CD4-positive, CD25-positive, alpha-beta regulatory T cell (primary cell): Measurements from ENCODE around the gene DHTKD1. TPM values are rescaled to one million over a fixed set of nuclear protein-coding genes. Genes with fewer than 3 reads are reported as not detected.

ENCODE experiments used
- ATAC-seq, 2 donors: fragments of 150-1000 bp; cut with Tn5 transposase; one replicate each; pipeline ENCODE4 v1.10.0; 2021; ENCODE audit warnings: low read depth in 2 of 2, moderate number of reproducible peaks in 2 of 2, moderate library complexity in 1 of 2
- DNase-seq, 3 donors: peaks; one replicate each; pipeline versions ENCODE4 v3.0.0 to v3.0.0-alpha.2; 2012 to 2022; ENCODE audit warnings: mixed read lengths in 1 of 3
- H3K27ac ChIP-seq: one replicate; pipeline ENCODE4 v1.7.0; 2013; ENCODE audit warnings: mild to moderate bottlenecking, low read length; ENCODE audit not compliant: insufficient read depth, poor library complexity, severe bottlenecking
- H3K27me3 ChIP-seq: one replicate; pipeline ENCODE4 v1.7.0; 2013; ENCODE audit warnings: low read length; ENCODE audit not compliant: control insufficient read depth, insufficient read depth
- H3K36me3 ChIP-seq: one replicate; pipeline ENCODE4 v1.7.0; 2013; ENCODE audit warnings: mild to moderate bottlenecking, low read length, moderate library complexity; ENCODE audit not compliant: control insufficient read depth, insufficient read depth
- H3K4me1 ChIP-seq: 2 replicates; pipeline ENCODE4 v1.7.0; 2013; ENCODE audit warnings: mild to moderate bottlenecking, low read length; ENCODE audit not compliant: insufficient read depth, control insufficient read depth, poor library complexity, severe bottlenecking
- H3K4me3 ChIP-seq: one replicate; pipeline ENCODE4 v1.7.0; 2013; ENCODE audit warnings: low read depth, mild to moderate bottlenecking, low read length, moderate library complexity
- H3K9me3 ChIP-seq, 2 experiments: 1 replicate in 1 of 2; 2 replicates in 1 of 2; pipeline ENCODE4 v1.7.0; 2013; ENCODE audit warnings: low read length in 2 of 2, mild to moderate bottlenecking in 1 of 2, moderate library complexity in 1 of 2; ENCODE audit not compliant: control insufficient read depth in 2 of 2
- H3K27ac Mint-ChIP-seq, 3 donors: one replicate each; pipeline ENCODE4 v1.8.0; 2020 to 2022; ENCODE audit warnings: mild to moderate bottlenecking in 3 of 3, mixed read lengths in 3 of 3, moderate library complexity in 2 of 3
- H3K27me3 Mint-ChIP-seq: one replicate; pipeline ENCODE4 v1.8.0; 2022; ENCODE audit warnings: mild to moderate bottlenecking, mixed read lengths
- H3K36me3 Mint-ChIP-seq: one replicate; pipeline ENCODE4 v1.8.0; 2020; ENCODE audit warnings: mixed read lengths
- H3K4me1 Mint-ChIP-seq, 4 donors: one replicate each; pipeline ENCODE4 v1.8.0; 2020 to 2022; ENCODE audit warnings: mixed read lengths in 4 of 4, mild to moderate bottlenecking in 1 of 4
- H3K4me3 Mint-ChIP-seq, 4 donors: one replicate each; pipeline ENCODE4 v1.8.0; 2020 to 2022; ENCODE audit warnings: mild to moderate bottlenecking in 4 of 4, mixed read lengths in 4 of 4, moderate library complexity in 3 of 4
- H3K9me3 Mint-ChIP-seq, 7 donors: one replicate each; pipeline ENCODE4 v1.8.0; 2020 to 2022; ENCODE audit warnings: mixed read lengths in 7 of 7, mild to moderate bottlenecking in 3 of 7, moderate library complexity in 2 of 7
- polyA plus RNA-seq, 4 donors: library from polyadenylated mRNA; unstranded; fragments of 300-500 nt; fragmentation: Illumina TruSeq; gene quantifications; one replicate each; pipeline ENCODE4 v1.2.3, GENCODE V29; 2021
- total RNA-seq: library from RNA; stranded (reverse); gene quantifications from one replicate; pipeline ENCODE4 v1.2.3, GENCODE V29; 2022

The DHTKD1 gene
- total and polyA plus RNA-seq, 5 donors from 2014 or later = 6.0 to 18.9 (median 8.7) TPM

- Mint-ChIP-seq H3K4me1 (peaks cover 0 to 9% (median 1%) of the 10 kb centered on the region in 4 donors), H3K27me3 (no peaks in the 10 kb centered on the region), H3K4me3 (no peak overlapping the region), H3K9me3 (no peaks in the 10 kb centered on the region), H3K27ac (no peak overlapping the region), H3K36me3 (peaks cover 35% of the 10 kb centered on the region)
- no peaks in the 10 kb centered on the region for H3K9me3 ChIP-seq
- DNase-seq (no peak), ATAC-seq (no peak)
- H3K36me3 ChIP-seq = peaks cover 43% of the 10 kb centered on the region
- H3K4me3 ChIP-seq = no peak overlapping the region
- H3K27me3 ChIP-seq = no peaks in the 10 kb centered on the region
- H3K4me1 ChIP-seq = no peaks in the 10 kb centered on the region
- no peak overlapping the region for H3K27ac ChIP-seq
Measured at GRCh38 chr10:12097791-12098190, 29.0 kb downstream of the DHTKD1 start.

- peaks cover 0 to 9% (median 1%) of the 10 kb centered on the region in 4 donors for H3K4me1 Mint-ChIP-seq
- no peak overlapping the region for H3K27ac ChIP-seq
- DNase-seq = no peak
- H3K4me1 ChIP-seq = no peaks in the 10 kb centered on the region
- peaks cover 43% of the 10 kb centered on the region for H3K36me3 Mint-ChIP-seq
- H3K4me3 ChIP-seq = no peak overlapping the region
- no peaks in the 10 kb centered on the region for H3K27me3 Mint-ChIP-seq
- H3K9me3 ChIP-seq = no peaks in the 10 kb centered on the region
- no peak for ATAC-seq
- H3K9me3 Mint-ChIP-seq = no peaks in the 10 kb centered on the region
- no peak overlapping the region for H3K27ac Mint-ChIP-seq
- peaks cover 43% of the 10 kb centered on the region for H3K36me3 ChIP-seq
- no peaks in the 10 kb centered on the region for H3K27me3 ChIP-seq
- no peak overlapping the region for H3K4me3 Mint-ChIP-seq
Measured at GRCh38 chr10:12098966-12099365, 30.2 kb downstream of the DHTKD1 start.

- Histone ChIP-seq H3K27me3 (no peaks in the 10 kb centered on the region), H3K36me3 (peaks cover 44% of the 10 kb centered on the region), H3K4me3 (no peak overlapping the region), H3K27ac (no peak overlapping the region), H3K4me1 (no peaks in the 10 kb centered on the region), H3K9me3 (no peaks in the 10 kb centered on the region)
- H3K4me3 Mint-ChIP-seq = no peak overlapping the region
- H3K36me3 Mint-ChIP-seq = peaks cover 44% of the 10 kb centered on the region
- peaks cover 0 to 4% (median 1%) of the 10 kb centered on the region in 4 donors for H3K4me1 Mint-ChIP-seq
- H3K27me3 Mint-ChIP-seq = no peaks in the 10 kb centered on the region
- no peaks in the 10 kb centered on the region for H3K9me3 Mint-ChIP-seq
- H3K27ac Mint-ChIP-seq = no peak overlapping the region
- ATAC-seq (no peak), DNase-seq (no peak)
Measured at GRCh38 chr10:12103802-12104201, 35.0 kb downstream of the DHTKD1 start.

- Mint-ChIP-seq H3K9me3 (no peaks in the 10 kb centered on the region), H3K36me3 (peaks cover 43% of the 10 kb centered on the region), H3K27ac (no peak overlapping the region), H3K27me3 (no peaks in the 10 kb centered on the region), H3K4me1 (peaks cover 0 to 7% (median 3%) of the 10 kb centered on the region in 4 donors), H3K4me3 (no peak overlapping the region)
- DNase-seq (no peak), ATAC-seq (no peak)
- Histone ChIP-seq H3K27me3 (no peaks in the 10 kb centered on the region), H3K4me3 (no peak overlapping the region), H3K27ac (no peak overlapping the region), H3K36me3 (peaks cover 36% of the 10 kb centered on the region), H3K4me1 (no peaks in the 10 kb centered on the region), H3K9me3 (no peaks in the 10 kb centered on the region)
Measured at GRCh38 chr10:12107781-12108180, 39.0 kb downstream of the DHTKD1 start.

GRCh38 chr10:12109286-12109685, 40.5 kb downstream of the DHTKD1 start:
- no peaks in the 10 kb centered on the region for H3K9me3 Mint-ChIP-seq
- peaks cover 34% of the 10 kb centered on the region for H3K36me3 Mint-ChIP-seq
- H3K4me3 Mint-ChIP-seq = no peak overlapping the region

GRCh38 chr10:12111528-12111927, 42.8 kb downstream of the DHTKD1 start:
- H3K27ac ChIP-seq = no peak overlapping the region
- Mint-ChIP-seq H3K27me3 (no peaks in the 10 kb centered on the region), H3K36me3 (peaks cover 28% of the 10 kb centered on the region), H3K4me1 (peaks cover 0 to 9% (median 4%) of the 10 kb centered on the region in 4 donors), H3K9me3 (no peaks in the 10 kb centered on the region), H3K27ac (peak overlapping the region in 1 of 3 donors; percentile 27), H3K4me3 (no peak overlapping the region)
- H3K9me3 ChIP-seq = no peaks in the 10 kb centered on the region
- peaks cover 20% of the 10 kb centered on the region for H3K36me3 ChIP-seq
- DNase-seq = no peak
- H3K4me1 ChIP-seq = no peaks in the 10 kb centered on the region
- H3K27me3 ChIP-seq = no peaks in the 10 kb centered on the region
- ATAC-seq = no peak
- no peak overlapping the region for H3K4me3 ChIP-seq

More at GRCh38 chr10:12109286-12109685, 40.5 kb downstream of the DHTKD1 start:
- H3K4me3 ChIP-seq = no peak overlapping the region
- no peak for ATAC-seq
- DNase-seq = no peak
- no peaks in the 10 kb centered on the region for H3K27me3 ChIP-seq
- H3K27ac ChIP-seq = no peak overlapping the region
- Mint-ChIP-seq H3K27ac (peak overlapping the region in 2 of 3 donors; percentile 2 to 11), H3K4me1 (peaks cover 0 to 9% (median 4%) of the 10 kb centered on the region in 4 donors), H3K27me3 (no peaks in the 10 kb centered on the region)
- H3K4me1 ChIP-seq = no peaks in the 10 kb centered on the region
- H3K36me3 ChIP-seq = peaks cover 30% of the 10 kb centered on the region
- H3K9me3 ChIP-seq = no peaks in the 10 kb centered on the region

DNA sequence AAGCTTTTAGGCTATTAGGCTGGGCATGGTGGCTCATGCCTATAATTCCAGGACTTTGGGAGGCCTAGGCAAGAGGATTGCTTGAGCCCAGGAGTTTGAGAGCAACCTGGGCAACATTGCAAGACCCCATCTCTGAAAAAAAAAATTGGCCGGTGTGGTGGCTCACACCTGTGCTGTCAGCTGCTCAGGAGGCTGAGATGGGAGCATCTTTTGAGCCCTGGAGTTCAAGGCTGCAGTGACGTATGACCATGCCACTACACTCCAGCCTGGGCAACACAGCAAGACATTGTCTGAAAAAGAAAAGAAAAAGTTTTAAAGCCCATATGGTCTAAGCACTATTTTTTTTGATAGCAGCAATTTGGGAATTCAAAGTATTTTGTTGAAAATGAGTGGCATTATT, 44.9 kb downstream of the DHTKD1 start:
- Histone ChIP-seq H3K4me3 (no peak overlapping the region), H3K27me3 (no peaks in the 10 kb centered on the region), H3K9me3 (no peaks in the 10 kb centered on the region), H3K4me1 (no peaks in the 10 kb centered on the region), H3K36me3 (peaks cover 16% of the 10 kb centered on the region), H3K27ac (no peak overlapping the region)
- Mint-ChIP-seq H3K9me3 (no peaks in the 10 kb centered on the region), H3K36me3 (peaks cover 25% of the 10 kb centered on the region), H3K27ac (no peak overlapping the region), H3K4me1 (peaks cover 0 to 9% (median 4%) of the 10 kb centered on the region in 4 donors), H3K4me3 (no peak overlapping the region), H3K27me3 (no peaks in the 10 kb centered on the region)
- ATAC-seq (no peak), DNase-seq (no peak)

DNA sequence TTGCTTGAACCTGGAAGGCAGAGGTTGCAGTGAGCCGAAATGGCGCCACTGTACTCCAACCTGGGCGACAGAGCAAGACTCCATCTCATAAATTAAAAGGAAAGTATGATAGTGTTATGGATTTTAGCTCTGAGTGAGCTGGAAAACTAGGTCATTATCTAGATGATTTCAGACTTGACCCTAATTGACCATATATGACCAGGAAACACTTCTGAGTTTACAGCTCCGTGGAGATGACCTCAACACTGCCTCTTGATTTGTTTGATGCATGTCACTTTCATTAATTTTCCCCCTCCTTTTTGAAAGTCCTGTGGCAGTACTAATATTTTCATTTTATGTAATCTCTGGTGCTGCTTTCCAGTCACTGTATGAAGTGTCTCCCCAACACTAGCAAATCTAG, 52.9 kb downstream of the DHTKD1 start:
- DNase-seq (no peak), ATAC-seq (no peak)
- H3K4me1 ChIP-seq = peaks cover 18% of the 10 kb centered on the region
- H3K36me3 ChIP-seq = peaks cover 11% of the 10 kb centered on the region
- Mint-ChIP-seq H3K9me3 (no peaks in the 10 kb centered on the region), H3K4me1 (peaks cover 13 to 23% (median 21%) of the 10 kb centered on the region in 4 donors), H3K36me3 (peaks cover 32% of the 10 kb centered on the region), H3K4me3 (peak overlapping the region in 1 of 4 donors; percentile 73), H3K27me3 (no peaks in the 10 kb centered on the region), H3K27ac (peak overlapping the region; percentile 91 to 92 (median 92))
- no peaks in the 10 kb centered on the region for H3K27me3 ChIP-seq
- H3K27ac ChIP-seq = peak overlapping the region; percentile 81
- no peak overlapping the region for H3K4me3 ChIP-seq
- H3K9me3 ChIP-seq = no peaks in the 10 kb centered on the region
